NCI-H1048 (cell line): ENCODE data around the gene CDH4.

Source experiments
- DNase-seq: peaks from one replicate; lab custom pipeline; 2025; lab: John Stamatoyannopoulos, UW

Gene CDH4

GRCh38 chr20:61493798-61494305 lies 241.8 kb downstream of the CDH4 start:
- no peak for DNase-seq

GRCh38 chr20:61494763-61495575 lies 242.9 kb downstream of the CDH4 start:
- no peak for DNase-seq

DNA sequence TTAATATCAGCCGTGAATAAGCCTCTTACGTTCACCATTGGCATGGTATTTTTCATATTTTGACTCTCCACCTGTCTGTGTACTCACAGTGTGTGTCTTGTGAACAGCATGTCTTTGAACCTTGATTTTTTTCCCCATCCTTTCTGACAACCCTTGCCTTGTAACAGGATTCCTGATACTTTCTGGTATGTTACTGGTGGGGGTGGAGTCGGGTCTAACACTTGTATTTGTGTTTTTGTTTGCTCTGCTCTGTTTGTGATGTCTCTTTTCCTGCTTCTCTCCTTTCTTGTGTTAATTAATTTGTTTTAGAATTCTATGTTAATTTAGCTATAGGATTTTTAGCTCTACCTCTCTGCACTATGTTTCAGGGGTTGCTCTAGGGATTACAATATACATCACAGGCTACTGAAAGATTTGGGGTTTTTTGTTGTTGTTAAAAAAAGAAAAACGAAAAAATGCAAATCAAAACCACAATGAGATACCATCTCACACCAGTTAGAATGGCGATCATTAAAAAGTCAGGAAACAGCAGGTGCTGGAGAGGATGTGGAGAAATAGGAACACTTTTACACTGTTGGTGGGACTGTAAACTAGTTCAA lies 245.1 kb downstream of the CDH4 start:
- no peak for DNase-seq

DNA sequence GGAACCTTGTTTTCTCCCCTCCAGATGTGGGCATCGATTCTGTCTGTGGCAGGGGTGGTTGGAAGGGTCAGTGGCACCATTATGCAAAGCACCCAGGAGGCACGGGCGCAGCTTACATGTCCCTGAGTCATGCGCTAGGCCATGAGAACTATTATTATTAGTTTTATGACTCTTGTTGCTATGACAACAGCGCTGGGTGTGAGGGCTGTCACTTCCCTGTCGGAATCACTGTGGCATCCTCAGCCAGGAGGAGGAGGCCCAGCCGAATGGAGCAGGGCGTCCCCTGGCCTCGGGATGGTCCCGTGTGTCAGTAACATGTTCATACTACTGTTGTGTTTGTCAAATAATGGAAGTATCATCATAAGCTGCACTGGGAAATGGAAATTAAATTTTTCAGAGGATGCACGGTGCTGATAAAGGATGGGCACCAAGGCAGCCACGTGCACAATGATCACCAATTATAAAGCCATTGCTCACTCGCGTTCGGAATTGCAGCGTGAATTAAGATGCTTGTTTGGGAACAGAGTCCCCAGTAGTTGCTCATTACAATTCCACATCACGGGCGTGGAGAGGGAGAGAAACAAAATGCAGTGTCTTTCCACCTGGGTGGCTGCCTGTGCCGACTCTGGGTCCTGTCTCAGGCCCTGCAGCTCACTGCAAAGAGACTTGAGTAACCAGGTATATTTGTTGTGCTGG lies 247.9 kb downstream of the CDH4 start:
- DNase-seq: no peak

DNA sequence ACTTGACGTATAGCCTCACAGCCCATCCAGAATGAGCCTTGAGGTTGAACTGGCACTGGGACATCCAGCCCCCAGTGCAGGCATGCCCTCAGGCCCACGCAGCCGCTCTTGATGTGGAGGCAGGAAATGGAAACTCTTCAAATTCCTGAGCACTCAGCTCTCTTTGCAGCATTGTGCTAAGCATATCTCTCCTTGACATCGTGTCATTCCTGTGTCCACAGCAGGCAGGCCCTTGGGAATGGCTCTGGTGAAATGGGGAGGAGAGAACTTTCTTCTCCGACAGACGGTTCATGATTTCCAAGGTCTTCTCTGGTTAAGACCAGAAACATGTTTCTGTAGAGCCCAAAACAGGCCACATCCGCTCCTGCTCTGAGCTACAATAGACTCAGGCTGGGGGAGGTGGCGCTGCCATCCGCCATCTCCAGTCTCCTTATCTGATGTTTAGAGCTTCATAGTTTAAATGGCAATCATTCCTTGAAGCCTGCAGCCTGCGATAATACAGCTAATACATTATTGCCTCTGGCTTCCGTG lies 248.8 kb downstream of the CDH4 start:
- DNase-seq: no peak

- DNase-seq: no peak
These were observed 250.4 kb downstream of the CDH4 start for GRCh38 chr20:61502433-61502832.

GRCh38 chr20:61503106-61503505 lies 251.0 kb downstream of the CDH4 start:
- DNase-seq: no peak

DNA sequence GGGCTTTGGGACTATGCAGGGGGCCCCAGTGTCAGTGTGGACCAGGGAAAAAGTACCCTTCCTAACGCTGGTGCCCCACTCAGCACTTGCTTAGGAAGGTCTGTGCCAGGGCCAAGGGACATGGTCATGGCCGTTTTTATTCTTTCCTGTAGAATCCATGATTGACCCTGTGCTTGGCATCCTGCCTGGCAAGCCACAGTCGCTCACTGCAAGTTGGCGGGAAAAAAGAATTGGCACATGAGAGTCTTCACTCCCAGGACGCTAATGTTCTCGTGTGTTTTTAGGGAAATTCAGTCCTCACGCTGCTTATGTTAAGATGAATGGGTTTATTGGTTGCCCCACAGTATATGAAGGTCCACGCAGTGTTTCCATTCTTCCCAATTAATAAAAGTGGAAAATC lies 253.4 kb downstream of the CDH4 start:
- no peak for DNase-seq

GRCh38 chr20:61507778-61508177 lies 255.7 kb downstream of the CDH4 start:
- DNase-seq: no peak

DNA sequence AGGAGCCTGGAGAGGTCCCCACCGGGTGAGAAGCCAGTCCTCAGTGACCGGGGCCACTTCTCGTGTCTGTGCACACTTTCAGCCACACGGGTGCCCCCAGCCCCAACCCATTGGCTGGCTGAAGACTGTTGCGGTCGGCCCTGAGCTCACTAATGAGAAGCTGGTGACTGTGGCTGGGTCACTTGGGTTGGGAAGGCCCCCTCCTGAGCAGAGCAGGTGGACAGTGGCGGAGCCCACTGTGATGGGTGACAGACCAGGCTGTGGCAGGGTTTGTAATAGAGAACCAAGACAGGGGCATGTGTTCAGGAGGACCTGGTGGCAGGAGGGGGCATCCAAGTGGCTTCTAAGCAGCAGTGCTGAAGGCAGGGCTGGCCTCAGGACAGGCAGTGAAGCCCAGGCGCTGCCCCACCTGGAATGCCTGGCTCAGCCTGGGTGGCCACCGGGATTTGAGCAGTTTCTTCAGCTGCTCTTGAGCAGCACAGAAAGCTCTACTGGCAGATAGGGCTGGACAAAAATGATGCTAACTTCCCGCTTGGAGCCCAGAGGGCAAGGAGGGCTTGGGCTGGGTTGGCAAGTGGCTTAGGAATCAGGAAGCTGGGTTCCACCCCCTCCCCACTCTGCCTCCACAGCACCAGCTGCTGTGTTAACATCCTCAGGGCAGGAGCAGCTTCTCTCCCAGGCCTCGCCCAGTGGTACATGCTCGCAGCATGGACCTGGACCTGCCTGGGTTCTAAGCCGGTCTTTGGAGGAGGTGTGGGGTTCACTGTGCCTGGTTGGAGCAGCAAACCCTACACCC lies 256.4 kb downstream of the CDH4 start:
- DNase-seq: no peak

GRCh38 chr20:61510778-61511330 lies 258.8 kb downstream of the CDH4 start:
- no peak for DNase-seq

DNA sequence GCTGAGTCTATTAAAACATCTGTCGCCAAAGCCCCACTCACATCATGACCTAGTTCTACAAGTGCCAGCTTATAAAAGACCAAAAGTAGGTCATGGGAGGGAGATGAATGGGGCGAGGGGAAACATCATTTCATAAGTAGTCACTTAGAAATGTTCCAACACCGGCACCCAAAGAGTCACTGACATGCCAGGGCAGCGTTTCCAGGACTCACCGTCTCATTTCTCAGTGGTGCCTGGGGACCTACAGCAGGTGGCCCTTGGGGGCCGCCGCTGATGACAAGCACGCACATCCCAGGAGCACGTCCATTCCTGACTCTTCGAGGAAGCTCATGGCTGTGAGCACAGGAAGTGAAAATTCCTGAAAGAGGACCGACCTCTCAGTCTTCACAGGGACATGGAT lies 260.4 kb downstream of the CDH4 start:
- DNase-seq: no peak

- DNase-seq: no peak
These were observed 261.3 kb downstream of the CDH4 start for GRCh38 chr20:61513124-61514017.

DNA sequence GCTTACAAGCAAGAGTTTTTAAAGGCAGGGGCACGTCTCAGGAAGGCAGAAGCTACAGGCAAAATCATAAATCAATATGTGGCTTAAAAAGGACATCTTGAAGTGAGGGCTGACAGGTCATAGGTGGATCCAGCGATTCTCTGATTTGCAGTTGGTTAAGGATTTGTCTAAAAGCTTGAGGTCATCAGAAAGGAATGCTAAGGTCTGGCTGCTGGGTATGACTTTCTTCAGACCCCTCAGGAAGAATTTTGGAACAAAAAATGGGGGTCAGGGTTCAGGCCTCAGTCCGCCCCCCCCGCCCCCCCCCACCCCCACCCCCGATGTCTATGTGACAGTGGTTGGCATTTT lies 261.9 kb downstream of the CDH4 start:
- DNase-seq: no peak

GRCh38 chr20:61514396-61514795 lies 262.3 kb downstream of the CDH4 start:
- DNase-seq: no peak

- DNase-seq: no peak
These were observed 262.9 kb downstream of the CDH4 start for GRCh38 chr20:61514805-61515505.

DNA sequence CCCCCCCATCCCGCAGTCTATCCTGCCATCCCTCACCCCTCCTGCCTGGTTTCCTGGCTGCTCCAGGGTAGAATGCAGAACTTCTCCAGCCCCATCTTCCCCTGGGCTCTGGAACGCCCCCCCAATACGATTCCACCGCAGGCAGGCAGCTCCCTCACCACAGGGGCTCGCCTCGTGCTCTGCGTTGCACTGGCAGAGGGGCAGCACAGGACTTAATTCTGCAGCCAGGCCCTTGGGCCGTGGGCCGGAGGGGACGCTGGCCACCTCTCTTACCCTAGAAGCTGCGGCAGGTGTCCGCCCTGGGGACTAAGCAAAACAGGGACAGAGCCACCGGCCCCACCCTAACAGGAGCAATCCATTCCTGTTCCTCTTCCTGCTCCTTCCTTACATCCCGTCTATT lies 263.9 kb downstream of the CDH4 start:
- DNase-seq: no peak

DNA sequence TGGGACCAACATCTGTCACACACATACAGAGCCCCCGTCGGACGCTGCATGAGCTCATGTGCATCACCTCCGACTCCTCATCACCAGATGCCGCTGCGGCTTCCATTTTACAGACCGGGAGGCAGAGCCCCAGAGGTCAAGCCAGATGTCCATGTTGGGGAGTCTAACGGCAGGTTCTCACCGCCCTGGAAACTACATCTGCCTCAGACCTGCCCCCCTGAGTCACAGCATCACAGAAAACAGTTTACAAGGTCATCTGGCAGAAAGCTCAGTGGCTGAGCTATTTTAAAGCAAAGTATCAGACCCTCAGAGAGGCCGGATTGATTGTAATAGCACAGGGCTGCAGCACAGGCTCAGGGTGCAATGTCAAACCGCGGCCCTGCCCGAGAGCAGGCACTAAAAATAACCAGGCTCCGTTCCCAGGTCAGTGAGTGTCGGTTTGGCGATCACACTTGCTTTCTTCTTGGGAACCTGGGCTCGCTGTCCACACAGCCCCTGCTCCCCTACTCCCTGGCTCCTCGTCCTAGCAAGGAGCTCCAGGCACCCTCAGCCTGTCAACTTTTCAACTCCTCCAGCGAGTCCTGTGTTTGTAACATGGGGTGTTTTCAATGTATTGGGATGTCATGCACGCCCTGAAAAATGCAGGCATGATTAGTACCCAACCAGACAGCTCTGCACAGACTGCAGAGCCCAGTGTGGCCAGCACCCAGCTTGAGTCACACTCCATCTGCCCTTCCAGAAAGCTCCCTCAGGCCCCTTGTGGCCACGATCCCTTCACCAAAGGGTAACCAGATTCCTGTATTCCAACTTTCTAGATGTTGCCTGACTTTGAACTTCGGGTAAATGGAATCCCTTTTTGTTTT lies 264.5 kb downstream of the CDH4 start:
- DNase-seq: no peak

- DNase-seq: no peak
These were observed 265.4 kb downstream of the CDH4 start for GRCh38 chr20:61517419-61517818.
